Stimulated activated CD8-positive, alpha-beta memory T cell treated with anti-CD3 and anti-CD28 coated beads, Interleukin-4, amount 100 ng/mL, for 4 hours (primary cell): ENCODE results near the gene FRG2.
"Not testable (repeated sequence)": the region's sequence is repeated elsewhere in the genome, so short reads cannot be mapped to it uniquely, and the experiment has no call there.

Source experiments
- DNase-seq, 2 donors: peaks; one replicate each; pipeline ENCODE4 v3.0.0-alpha.2; 2020; ENCODE audit warnings: low read depth in 2 of 2, low spot score in 1 of 2

Gene FRG2

DNA sequence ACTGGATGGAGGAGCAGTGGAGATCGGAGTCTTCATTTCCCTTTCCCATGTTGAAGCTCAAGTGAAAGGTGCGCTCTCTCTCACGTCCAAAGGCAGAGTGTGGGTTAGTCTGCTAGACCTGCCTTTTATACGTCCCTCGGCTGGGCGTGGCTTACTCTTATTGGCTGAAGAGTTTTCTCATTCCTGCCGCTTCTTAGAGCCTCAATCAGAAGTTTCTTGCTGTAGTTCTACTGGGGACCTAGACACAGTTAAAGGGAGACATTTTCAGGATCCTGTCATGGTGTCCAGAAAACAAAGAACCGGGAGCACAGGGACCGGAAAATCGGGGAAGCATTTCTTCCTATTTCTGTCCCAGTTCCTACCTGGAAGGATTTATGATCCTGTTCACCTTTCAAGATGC is at the start of gene FRG2:
FRG2 (minus strand) TSS at position 101 of the 400 bp plus-strand sequence; CDS start at position 49, 52 bp downstream.
- DNase-seq: not testable (repeated sequence)

DNA sequence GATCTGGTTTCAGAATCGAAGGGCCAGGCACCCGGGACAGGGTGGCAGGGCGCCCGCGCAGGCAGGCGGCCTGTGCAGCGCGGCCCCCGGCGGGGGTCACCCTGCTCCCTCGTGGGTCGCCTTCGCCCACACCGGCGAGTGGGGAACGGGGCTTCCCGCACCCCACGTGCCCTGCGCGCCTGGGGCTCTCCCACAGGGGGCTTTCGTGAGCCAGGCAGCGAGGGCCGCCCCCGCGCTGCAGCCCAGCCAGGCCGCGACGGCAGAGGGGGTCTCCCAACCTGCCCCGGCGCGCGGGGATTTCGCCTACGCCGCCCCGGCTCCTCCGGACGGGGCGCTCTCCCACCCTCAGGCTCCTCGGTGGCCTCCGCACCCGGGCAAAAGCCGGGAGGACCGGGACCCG is 41.3 kb upstream of the FRG2 start:
- DNase-seq: not testable (repeated sequence)

DNA sequence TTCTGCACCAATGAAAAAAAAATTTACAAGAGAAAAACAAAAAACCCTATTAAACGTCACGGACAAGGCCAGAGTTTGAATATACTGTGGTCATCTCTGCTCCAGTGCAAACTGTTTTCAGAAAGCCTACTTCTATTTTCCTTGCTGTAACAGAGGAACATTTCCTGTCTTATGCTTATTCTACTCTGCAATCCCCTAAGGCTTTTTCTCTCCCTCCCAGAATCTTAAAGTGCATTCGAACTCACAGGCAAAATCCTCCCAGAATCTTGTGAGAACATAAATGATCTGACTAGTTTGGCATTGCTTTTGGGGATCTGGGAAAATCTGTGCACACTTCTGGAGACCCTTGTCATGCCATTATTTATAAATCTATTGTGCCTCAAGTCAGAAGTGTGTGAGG is 37.7 kb upstream of the FRG2 start:
- not testable (repeated sequence) for DNase-seq

DNA sequence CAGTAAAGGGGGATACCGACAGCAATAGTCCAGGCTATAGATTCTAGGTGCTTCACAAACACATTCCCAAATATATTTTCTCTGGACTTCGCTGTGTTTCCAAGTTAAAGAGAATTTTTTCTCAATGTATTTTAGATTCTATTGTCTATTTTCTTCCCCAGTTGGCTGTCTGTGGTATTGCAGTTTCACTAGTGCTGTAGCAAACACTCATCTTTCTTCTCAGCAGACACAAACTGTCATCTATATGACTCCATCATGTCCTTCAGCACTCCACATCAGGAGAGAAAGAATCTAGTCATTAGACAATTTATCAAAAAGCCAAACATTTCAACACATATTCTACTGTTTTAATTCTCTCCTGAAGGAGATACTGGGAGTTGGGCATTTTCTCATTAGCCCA is 37.3 kb upstream of the FRG2 start, which contains the start of gene DBET:
DBET (plus strand) TSS at position 161 of the 400 bp plus-strand sequence.
- not testable (repeated sequence) for DNase-seq

DNA sequence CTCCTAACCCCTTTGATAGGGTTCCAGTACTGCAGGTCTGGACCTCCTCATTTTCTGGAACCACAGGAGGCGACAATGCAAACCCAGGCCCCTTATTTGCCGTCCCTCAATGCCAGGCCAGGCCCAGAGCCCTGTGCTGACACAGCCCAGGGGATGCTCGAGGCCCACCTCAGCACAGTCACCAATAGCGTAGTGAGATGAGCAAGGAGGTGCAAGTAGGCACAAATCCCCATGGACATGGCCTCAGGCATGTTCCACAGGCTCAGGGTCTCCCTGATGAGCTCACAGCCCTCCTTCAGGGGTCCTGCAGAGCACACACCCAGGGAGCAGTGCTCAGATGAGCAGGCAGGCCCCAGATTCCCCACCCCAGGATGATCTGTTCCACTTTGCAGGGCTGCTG is 31.9 kb upstream of the FRG2 start:
- DNase-seq: not testable (repeated sequence)

DNA sequence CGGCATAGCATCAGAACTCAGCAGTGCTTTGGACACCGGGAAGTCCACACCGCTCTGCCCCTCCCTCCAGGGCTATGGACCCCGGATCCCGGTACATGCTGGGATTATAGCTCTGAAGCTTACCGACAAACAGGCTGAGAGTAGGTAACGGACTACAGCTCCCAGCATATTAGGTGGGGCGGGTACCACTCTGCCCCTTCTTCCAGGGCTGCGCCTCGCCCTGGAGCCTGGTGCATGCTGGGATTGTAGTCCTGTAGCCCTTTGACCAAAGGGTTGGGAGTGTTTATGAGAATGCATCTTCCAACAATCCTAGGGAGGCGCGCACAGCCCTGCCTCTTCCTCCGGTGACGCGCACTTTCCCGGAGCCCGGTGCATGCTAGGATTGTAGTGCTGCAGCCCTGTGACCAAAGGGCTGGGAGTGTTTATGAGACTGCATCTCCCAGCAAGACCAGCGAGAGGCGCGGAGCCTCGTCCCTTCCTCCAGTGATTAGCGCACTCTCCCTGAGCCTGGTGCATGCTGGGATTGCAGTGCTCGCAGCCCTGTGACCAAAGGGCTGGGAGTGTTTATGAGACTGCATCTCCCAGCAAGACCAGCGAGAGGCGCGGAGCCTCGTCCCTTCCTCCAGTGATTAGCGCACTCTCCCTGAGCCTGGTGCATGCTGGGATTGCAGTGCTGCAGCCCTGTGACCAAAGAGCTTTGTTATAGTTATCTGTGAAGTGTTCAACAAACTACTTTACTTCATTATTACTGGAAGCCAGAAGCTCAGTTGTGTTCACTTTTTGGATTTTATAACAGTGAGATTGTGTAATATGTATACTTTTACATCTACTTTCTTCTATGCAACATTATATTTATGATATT is 22.6 kb upstream of the FRG2 start:
- DNase-seq: not testable (repeated sequence)

DNA sequence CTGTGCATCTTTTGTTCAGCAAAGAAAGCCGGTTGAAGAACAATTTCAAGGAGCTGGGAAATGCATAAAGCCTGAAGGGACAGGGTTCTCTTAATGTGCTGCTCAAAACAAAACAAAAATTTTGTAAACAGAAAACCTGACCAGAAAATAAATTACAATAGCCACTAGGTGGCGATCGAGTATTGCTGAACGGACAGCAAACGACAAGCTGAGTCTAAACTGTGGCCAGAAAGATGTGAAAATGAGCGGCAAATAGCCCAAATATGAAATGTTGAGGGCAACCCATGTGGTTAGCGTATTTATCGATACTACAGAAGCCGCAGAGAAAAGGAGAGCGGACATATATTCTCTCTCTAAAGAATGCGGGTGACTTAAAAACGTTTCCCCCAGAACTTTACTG is 20.6 kb upstream of the FRG2 start:
- not testable (repeated sequence) for DNase-seq

DNA sequence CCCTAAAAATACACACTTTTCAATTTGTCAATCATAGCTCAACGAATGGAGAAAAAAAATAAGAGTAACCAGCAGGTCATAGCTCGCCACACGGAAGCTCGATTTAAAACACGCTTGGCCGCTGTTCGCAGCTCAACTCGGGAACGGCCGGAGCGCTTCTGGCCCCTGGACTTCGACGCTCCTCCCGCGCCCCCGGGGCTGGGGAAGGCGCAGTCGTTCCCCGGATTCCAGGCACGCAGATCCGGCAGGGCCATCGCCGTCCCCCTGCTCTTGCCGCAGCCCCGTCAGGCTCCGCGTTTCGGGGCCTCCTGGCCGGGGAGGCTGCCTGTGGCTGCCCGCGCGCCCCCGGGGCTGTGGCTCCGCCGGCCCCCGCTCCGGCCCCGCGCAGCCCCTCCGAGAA is 13.8 kb upstream of the FRG2 start:
- DNase-seq: not testable (repeated sequence)

DNA sequence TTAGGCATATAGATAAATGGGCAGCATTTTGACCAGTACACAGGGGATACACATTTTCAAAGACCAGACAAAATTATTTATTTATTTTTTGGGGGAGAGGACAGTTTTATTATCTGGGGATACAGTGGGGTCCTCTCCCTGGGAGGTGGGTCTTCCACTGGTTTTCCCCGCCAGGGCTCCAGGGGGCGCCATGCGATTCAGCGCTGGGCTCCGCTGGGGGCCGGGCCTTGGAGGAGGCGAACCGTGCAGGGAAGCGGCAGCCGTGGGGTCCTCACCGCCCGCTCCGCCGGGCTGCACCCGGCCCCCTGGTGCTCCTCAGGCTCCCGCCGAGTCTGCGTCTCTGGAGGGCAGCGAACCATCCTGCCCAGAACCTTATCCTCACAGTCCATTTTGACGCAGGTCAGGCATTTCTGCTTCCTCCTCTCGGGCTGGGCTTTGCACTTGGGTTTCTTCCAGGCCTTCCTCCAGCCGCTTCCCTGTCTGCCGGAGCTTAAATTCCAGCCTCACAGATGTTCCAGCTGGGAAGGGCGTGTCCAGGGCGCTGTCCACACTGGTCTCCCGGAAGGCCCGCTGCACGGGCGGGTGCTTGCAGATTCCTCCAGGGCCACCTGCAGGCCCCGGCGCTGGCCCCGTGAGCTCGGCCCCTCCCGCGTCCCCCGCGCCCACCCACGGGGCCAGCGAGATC is 10.8 kb upstream of the FRG2 start:
- DNase-seq: not testable (repeated sequence)

DNA sequence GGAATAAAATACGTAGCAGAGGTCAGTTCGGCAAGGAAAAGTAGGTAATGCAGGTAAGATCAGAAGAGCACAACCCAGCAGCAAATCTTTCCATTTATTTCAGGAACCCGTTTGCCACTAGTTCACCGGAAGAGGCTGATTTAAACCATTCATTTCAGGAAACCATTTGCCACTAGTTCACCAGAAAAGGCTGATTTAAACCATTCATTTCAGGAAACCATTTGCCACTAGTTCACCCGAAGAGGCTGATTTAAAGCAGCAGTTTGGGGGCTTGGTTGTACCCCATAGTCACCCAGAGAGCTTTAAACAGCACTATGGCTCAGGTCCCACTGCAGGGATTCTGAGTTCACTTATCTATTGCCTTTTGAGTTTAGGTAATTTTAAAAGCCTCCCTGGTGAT is 4.2 kb upstream of the FRG2 start:
- not testable (repeated sequence) for DNase-seq

DNA sequence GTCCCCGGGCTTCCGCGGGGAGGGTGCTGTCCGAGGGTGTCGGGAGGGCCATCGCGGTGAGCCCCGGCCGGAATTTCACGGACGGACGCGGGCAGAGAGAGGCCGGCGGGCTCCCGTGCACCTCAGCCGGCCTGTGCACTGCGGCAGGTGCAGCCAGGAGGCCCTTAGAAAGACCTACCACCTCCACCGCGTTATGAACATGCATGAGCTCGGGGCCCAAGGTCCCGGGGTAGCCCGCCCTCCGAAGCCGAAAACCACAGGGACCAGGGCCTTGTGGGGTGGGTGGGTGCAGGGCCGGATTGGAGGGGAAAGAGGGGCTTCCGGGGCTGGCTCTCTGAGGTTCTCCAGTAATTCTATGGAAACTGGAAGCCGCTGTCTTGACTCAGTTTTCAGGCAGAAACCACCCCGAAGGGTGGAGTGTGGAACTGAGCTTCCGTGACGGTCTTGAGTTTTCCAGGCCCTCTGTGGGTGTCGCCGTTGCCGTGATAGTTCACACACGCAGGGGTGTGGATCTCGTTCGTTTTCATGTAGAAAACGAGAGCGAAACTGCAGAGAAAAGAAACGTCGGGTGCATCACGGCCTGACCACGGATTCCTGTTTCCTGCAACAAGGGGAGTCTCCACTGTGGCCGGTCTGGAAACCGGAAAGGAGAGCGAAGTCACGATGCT is 4.3 kb downstream of the FRG2 start:
- DNase-seq: not testable (repeated sequence)

DNA sequence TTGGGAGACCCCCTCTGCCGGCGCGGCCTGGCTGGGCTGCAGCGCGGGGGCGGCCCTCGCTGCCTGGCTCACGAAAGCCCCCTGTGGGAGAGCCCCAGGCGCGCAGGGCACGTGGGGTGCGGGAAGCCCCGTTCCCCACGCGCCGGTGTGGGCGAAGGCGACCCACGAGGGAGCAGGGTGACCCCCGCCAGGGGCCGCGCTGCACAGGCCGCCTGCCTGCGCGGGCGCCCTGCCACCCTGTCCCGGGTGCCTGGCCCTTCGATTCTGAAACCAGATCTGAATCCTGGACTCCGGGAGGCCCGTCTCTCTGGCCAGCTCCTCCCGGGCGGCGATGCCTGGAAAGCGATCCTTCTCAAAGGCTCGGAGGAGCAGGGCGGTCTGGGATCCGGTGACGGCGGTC is 5.1 kb downstream of the FRG2 start:
- DNase-seq: not testable (repeated sequence)

DNA sequence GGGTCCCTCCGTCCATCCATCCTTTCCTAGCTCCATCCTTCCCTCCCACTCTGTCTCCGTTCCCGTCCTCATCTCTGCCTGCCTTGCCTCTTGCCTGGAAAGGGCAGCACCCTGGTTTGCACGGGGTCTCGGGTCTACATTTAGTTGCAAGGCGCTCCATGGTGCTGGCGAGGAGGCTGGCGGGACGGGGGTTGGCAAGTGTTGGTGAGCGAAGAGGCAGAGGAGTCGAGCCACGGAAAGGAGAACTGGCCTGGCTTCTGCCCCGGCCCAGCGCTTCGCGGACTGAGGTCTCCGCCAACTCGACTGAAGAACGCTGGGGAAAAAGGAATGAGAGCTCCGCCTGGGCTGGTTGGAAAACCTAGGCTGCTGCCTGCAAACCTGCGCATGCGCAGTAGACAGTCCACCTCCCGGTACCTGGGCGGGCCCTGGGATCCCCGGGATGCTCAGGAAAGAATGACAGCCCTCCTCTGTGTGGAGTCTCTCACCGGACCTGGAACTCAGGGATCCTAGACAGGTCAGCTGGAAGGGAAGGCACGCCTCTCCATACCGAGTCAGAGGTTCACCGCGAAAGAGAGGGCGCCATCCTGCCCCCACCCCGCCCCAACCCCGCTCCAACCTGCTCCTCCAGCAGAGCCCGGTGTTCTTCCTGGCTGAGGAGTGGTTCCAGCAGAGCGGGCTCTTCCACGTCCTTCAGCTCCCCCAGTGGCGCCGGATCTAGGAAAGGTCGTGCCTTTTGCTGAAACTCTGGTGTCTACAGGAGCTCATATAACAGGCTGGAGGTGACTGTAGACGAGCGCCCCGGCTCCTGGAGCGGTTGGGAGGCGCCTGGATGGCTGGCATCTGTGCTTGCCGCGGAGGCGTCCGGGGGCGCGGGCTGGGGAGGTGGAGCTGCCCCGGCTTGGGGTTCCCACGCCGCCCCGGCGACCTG is 6.0 kb downstream of the FRG2 start:
- DNase-seq: no peak

DNA sequence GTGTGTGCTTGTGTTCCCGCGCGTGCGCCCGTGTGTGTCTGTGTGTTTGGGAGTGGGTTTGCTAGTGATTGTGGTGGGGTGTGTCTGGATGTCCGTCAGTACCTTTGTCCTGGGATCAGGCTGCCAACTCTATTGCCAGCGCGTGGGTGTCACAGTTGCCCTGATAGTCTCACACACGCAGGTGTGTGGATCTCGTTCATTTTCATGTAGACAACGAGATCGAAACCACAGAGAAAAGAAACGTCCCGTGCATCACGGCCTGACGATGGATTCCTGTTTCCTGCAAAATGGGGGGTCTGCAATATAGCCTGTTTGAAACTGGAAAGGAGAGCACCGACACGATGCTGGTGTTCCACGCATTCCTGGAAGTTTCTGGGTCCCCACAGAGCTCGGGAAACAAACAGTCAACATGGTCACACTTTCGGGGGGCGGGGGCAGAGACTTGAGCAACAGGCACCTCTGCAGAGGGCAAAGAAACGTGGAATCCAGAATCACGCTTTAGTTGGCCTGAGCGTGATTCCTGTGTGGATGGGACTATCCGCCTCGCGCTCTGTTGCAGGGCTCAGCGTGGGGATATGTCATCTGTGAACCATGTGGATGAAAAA is 7.1 kb downstream of the FRG2 start:
- not testable (repeated sequence) for DNase-seq

DNA sequence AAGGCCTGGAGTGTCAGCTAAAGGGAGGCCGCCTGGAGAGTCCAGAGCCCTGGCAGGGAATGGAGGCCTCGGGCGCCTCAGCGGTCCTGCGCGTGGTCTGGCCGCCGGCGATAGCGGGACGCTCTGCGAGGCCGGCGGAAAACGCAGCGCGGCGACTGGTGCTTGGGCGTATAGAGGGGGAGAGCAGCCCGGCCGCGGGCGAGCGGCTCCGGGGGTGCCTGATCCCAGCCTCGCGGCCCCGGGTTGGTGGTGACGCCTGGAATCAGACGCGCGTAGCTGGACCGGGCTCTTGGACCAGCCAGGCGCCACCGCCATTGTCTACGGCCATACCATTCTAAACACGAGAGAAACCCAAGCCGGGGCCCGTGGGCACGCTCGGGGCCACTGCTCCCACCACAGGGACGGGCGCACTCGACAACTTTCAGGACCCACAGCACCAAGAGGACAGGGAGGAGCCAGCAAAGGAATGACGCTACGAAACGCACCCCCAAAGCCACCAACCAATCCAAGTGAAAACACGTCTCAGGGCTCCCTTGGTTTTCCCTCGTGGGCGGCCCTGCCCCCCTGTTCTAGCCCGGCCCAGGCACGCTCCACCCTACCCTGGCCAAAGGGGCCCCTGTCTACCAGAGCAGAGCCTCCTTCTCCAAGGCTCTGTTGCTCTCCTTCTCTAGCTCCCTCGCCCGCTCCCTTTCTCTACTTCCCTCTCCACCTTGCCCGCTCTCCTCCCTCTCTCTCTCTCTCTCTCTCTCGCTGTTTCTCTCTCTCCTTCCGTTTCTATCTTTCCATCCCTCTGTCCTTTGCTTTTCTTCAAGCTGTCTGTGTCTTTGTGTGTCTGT is 7.8 kb downstream of the FRG2 start:
- DNase-seq: no peak

DNA sequence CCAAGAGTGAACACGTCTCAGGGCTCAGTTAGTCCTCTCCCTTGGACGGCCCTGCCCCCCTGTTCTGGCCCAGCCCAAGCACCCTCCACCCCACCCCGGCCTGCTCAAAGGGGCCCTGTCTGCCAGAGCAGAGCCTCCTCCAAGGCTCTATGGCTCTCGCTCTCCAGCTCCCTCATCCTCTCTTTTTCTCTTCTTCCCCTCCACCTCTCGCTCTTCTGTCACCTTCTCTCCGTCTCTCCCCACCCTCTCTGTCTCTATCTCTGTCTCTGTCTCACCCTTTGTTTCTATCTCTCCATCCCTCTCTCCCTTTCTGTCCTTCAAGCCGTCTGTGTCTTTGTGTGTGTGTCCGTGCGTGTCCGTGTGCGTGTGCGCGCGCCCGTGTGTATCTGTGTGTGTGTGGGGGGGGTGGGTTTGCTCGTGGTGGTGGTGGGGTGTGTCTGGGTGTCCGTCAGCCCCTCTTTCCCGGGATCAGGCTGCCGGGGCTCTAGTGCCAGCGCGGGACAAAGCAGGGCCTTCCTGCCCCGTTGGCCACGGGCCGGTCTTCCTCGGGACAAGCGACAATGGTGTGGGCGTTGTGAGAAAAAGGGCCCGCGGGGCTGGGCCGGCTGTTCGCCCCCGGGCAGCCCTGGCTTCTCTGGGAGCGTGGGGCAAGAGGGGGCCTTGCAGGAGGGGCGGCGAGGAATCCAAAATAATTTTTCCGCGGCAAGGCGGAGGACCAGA is 8.7 kb downstream of the FRG2 start:
- DNase-seq: no peak

DNA sequence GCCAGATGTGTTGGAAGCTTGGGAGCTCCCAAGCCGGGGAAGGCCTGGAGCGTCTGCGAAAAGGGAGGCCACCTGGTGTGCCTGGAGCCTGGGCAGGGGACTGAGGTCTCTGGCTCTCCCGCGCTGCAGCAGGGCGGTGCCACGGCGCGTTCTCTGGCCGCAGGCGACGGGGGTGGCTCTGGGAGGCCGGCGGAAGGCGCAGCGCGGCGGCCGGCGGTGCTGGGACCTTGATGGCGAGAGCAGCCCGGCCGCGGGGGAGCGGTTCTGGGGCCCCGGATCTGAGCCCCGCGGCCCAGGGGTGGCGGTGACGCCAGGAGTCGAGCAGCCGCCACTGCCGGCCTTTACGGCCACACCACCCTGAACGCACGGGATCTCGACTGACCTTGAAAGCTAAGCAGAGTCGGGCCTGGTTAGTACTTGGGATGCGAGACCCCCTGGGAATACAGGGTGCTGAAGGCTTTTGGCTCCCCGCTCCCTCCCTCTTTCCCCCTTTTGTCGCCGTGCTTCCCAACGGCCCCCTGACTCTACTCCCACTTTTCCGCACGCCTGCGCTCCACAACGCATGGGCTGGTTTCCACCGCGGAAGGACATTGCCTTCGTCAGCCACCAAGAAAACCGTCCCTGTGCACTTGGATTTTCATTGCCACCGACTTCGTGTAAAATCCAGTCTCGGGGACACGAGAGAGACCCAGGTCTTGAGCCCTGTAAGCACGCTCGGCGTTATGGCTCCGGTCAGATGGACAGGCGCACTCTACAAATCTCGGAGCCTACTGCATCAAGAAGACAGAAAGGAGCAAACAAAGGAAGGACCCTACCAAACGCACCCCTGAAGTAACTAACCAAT is 9.5 kb downstream of the FRG2 start:
- no peak for DNase-seq
